SKM-1 (cell line): ENCODE measurements around the gene INO80D.
"Not testable (repeated sequence)": the region's sequence is repeated elsewhere in the genome, so short reads cannot be mapped to it uniquely, and the experiment has no call there.

ENCODE experiments used
- DNase-seq: peaks from one replicate; lab custom pipeline; 2025; ENCODE audit not compliant: unreplicated experiment; lab: John Stamatoyannopoulos, UW

Gene INO80D

GRCh38 chr2:206033452-206033851 lies 52.5 kb downstream of the INO80D start:
- DNase-seq: not testable (repeated sequence)

GRCh38 chr2:206031950-206032567 lies 53.9 kb downstream of the INO80D start:
- no peak for DNase-seq

GRCh38 chr2:206031162-206031784 lies 54.7 kb downstream of the INO80D start:
- no peak for DNase-seq

GRCh38 chr2:206028101-206028500 lies 57.9 kb downstream of the INO80D start:
- no peak for DNase-seq

GRCh38 chr2:206023183-206023582 lies 62.8 kb downstream of the INO80D start:
- DNase-seq: no peak

- DNase-seq: no peak
Observed at GRCh38 chr2:206020171-206020570, 65.8 kb downstream of the INO80D start.

GRCh38 chr2:206015746-206016145 lies 70.2 kb downstream of the INO80D start:
- not testable (repeated sequence) for DNase-seq

GRCh38 chr2:206011795-206012194 lies 74.2 kb downstream of the INO80D start:
- DNase-seq: no peak

- DNase-seq: no peak
Observed at GRCh38 chr2:206011018-206011614, 74.9 kb downstream of the INO80D start.

- DNase-seq: no peak
Observed at GRCh38 chr2:206004004-206004693, 81.8 kb downstream of the INO80D start.

- DNase-seq: no peak
Observed at GRCh38 chr2:206002440-206002839, 83.5 kb downstream of the INO80D start.

- DNase-seq: no peak
Observed at GRCh38 chr2:206001912-206002311, 84.1 kb downstream of the INO80D start.

GRCh38 chr2:206000776-206001175 lies 85.2 kb downstream of the INO80D start:
- DNase-seq: no peak

- DNase-seq: no peak
Observed at GRCh38 chr2:205998583-205998982, 87.4 kb downstream of the INO80D start.

GRCh38 chr2:205996161-205996560 lies 89.8 kb downstream of the INO80D start:
- DNase-seq: no peak

- no peak for DNase-seq
Observed at GRCh38 chr2:205995260-205995659, 90.7 kb downstream of the INO80D start.

- DNase-seq: no peak
Observed at GRCh38 chr2:205994344-205994743, 91.6 kb downstream of the INO80D start.

GRCh38 chr2:205990104-205990503 lies 95.9 kb downstream of the INO80D start:
- no peak for DNase-seq

- DNase-seq: no peak
Observed at GRCh38 chr2:205989271-205990071, 96.5 kb downstream of the INO80D start.

GRCh38 chr2:205988681-205989080 lies 97.3 kb downstream of the INO80D start:
- not testable (repeated sequence) for DNase-seq

GRCh38 chr2:205988274-205988673 lies 97.7 kb downstream of the INO80D start:
- DNase-seq: no peak
